GM19238 (cell line): Measurements from ENCODE around the gene NPC1L1.
A peak's percentile ranks its signal among the peaks of the same experiment; 100 is the strongest.
"Not testable (repeated sequence)": the region's sequence is repeated elsewhere in the genome, so short reads cannot be mapped to it uniquely, and the experiment has no call there.

Experiments
- DNase-seq: peaks from one replicate; pipeline ENCODE4 v3.0.0; 2011; ENCODE audit warnings: low spot score; ENCODE audit not compliant: insufficient read length

Gene NPC1L1

GRCh38 chr7:44565795-44566559 is 24.8 kb upstream of the NPC1L1 start:
- no peak for DNase-seq

DNA sequence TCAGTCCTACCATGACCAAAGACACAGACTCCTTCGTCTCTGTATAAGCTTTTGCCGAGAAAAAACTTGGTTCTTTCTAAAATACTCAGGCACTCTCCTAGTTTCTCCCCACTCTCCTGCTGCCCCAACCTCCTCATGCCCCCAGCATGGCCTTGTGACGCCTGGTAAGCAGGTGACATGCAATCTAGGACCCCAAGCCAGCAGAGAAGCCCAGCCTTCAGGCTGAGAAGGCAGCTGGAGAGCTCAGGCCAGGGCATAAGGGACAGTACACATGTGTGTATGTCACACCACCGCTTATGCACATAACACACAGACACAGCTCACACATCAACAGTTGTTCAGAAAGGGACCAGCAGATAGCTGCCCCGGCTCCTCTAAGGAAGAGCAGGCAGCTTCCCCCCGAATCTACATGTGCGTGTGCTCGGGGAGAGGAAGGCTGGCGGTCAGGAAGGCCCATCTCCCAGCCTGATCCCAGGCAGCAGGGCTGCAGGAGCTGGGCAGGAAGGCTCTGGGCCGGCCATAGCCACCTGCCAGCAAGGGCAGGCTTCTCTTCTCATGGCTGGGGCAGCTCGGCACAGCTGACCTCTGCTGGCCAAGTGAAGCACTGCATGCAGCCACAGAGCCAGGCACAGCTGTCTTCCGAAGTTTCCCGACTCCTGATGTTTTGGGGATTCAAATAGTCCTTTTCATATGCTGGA is 24.1 kb upstream of the NPC1L1 start:
- DNase-seq = peak; percentile 62

DNA sequence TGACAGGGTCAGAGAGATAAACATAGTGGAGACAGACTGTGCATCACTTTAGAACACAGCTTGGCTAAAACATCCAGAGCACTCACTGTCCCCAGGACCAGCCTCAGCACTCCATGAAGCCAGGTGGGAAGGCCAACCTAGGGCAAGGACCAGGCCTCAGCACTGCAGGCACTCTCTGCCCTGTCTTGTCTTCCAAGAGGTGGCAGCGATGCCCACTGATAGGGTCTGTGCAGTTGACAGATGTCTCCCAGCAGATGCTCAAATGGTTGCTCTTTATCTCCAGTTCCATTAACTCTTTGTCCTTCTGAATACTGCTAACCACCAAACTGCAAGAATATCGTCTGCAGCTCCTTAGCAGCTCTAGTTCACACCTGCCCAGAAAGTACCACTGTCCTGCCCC is 23.5 kb upstream of the NPC1L1 start:
- DNase-seq = no peak

DNA sequence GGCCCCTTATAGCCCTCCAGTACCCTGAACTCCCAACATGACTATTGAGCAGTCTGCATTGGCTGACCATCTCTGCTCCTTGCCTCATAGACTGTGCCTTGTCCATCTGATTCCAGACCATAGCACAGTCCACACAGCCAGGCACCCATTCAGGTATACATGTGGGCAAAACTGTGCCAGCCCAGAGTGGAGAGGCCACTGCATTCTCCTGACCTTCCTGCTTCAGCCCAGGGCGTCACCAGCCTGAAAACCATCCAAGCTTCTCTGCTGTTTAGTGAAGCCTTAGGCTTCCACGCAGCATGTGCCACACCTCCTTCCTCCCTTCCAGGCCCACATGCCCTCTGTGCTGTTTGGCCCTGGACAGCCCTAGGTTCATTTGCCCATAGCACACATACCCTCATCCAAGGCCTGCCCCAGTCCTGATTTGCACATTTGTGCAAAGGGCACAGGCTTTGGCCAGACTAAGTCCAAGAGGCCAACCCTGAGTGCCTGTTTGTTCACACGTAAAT is 22.1 kb upstream of the NPC1L1 start:
- DNase-seq = no peak

DNA sequence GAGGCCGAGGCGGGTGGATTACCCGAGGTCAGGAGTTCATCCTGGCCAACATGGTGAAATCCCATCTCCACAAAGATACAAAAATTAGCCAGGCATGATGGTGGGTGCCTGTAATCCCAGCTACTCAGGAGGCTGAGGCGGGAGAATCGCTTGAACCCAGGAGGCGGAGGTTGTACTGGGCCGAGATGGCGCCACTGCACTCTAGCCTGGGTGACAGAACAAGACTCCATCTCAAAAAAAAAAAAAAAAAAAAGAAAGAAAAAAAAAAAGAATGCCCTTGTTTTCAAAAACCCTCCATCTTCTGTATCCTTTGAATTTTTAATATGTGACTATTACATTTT is 21.5 kb upstream of the NPC1L1 start:
- DNase-seq = not testable (repeated sequence)

- no peak for DNase-seq
Observed at GRCh38 chr7:44561962-44562621, 21.0 kb upstream of the NPC1L1 start.

DNA sequence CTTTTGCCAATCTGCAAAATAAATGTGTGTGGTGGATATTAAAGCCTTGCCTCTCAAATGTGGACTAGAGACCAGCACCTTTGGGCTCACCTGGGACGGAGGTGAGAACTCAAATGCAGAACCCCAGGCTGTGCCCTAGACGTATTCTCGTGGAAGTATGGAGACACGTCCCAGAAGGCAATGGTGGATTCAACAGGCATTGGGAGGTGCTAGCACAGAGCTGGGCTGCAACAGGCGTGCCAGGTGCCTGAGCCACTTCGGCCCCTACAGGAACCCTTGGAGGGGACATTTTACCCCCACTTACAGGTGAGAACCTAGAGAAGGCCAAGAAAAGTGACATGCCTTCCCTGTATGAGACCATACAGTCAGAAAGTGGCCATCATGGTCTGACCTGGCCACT is 20.4 kb upstream of the NPC1L1 start:
- no peak for DNase-seq

DNA sequence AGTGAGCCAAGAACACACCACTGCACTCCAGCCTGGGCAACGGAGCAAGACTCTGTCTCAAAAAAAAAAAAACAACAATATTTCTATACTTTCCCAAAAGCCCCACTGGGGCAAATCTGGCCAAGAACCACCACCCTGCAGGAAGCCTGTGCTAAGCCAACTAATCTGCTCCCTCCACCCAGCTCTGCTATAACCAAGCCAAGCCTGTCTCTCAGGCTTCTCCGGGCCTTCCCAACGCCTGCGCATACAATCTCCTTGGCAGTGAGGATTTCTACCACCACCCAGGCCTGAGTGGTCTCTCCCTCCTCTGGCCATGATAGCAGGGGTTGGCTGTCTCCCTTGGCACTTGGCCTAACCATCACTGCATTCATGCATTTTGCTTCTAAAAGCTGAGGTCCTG is 18.4 kb upstream of the NPC1L1 start:
- no peak for DNase-seq

DNA sequence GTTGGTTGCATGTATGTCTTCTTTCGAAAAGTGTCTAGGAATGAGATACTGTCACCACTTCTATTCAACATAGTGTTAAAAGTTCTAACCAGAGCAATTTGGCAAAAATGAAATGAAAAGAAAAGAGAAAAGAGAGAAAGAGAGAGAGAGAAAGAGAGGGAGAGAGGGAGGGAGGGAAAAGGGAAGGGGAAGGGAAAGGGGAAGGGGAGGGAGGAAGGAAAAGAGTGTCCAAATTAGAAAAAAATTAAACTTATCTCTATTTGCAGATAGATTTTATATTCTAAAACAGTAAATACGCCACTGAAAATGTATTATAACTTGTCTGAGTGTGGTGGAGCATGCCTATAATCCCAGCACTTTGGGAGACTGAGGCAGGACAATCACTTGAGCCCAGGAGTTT is 16.4 kb upstream of the NPC1L1 start:
- no peak for DNase-seq

GRCh38 chr7:44555350-44555749 is 14.2 kb upstream of the NPC1L1 start:
- no peak for DNase-seq

DNA sequence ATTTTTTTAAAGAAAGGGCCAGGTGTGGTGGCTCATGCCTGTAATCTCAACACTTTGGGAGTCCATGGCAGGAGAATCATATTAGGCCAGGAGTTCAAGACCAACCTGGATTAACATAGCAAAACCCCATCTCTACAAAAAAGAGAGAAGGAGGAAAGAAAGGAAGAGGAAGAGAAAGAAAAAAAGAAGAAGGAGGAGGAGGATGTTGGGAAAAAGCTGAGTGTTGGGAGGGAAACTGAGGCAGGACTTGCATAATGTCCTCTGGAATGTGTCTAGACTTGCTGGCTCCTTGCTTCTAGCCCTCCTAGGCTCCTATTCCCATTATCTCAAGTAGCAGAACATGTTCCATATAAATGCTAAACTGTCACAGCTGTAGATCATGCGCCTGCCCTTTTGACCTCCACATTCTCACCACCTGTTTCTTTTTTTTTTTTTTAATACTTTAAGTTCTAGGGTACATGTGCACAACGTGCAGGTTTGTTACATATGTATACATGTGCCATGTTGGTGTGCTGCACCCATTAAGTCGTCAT is 11.4 kb upstream of the NPC1L1 start:
- not testable (repeated sequence) for DNase-seq

GRCh38 chr7:44549457-44549856 is 8.3 kb upstream of the NPC1L1 start:
- no peak for DNase-seq

GRCh38 chr7:44548893-44549292 is 7.8 kb upstream of the NPC1L1 start:
- DNase-seq = no peak

DNA sequence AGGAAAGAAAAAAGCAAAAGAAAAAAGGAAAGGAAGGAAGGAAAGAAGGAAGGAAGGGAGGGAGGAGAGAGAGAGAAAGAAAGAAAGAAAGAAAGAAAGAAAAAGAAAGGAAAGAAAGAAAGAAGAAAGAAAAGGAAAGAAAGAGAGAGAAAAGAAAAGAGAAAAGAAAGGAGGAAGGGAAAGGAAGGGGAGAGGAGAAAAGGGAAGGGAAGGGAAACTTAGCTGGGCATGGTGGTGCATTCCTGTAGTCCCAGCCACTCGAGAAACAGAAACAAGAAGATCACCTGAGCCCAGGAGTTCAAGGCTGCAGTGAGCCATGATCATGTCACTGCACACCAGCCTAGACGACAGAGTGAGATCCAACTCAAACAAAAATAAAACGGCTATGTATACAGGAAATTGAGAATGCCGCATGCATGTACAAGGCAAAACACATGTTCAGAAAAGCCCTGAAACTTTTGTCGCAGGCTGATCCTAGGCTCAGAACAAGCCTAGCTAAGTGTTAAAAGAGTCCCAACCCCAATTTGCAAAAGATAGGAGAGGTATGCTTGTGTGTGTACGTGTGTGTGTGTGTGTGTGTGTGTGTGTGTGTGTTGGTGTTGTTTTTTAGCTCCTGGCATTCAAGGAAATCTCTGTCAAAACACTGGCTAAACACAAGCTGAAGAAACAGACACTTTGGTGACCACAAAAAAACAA is 6.6 kb upstream of the NPC1L1 start:
- no peak for DNase-seq

- no peak for DNase-seq
Observed at GRCh38 chr7:44541876-44542610, 913 bp upstream of the NPC1L1 start.

DNA sequence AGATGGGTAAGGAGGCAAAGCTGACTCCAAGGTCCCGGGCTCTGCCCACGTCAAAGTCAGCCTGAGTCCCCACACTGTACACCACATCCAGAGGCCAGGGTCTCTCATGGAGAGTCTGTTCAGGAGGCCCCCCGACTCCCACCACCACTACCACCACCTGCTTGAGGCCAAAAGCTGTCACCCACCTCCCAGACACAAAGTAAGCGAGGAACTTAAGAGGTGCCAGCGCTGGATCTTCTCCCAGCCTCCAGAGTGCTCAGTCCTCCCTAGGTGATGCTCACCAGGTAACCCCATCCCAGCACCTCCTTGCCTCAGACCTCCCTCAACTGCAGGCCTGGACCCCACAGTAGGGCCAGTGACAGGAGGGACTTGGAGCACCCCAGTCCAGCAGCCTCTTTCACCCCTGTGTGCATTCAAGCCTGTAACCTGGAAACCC is 520 bp downstream of the NPC1L1 start:
- DNase-seq = no peak

DNA sequence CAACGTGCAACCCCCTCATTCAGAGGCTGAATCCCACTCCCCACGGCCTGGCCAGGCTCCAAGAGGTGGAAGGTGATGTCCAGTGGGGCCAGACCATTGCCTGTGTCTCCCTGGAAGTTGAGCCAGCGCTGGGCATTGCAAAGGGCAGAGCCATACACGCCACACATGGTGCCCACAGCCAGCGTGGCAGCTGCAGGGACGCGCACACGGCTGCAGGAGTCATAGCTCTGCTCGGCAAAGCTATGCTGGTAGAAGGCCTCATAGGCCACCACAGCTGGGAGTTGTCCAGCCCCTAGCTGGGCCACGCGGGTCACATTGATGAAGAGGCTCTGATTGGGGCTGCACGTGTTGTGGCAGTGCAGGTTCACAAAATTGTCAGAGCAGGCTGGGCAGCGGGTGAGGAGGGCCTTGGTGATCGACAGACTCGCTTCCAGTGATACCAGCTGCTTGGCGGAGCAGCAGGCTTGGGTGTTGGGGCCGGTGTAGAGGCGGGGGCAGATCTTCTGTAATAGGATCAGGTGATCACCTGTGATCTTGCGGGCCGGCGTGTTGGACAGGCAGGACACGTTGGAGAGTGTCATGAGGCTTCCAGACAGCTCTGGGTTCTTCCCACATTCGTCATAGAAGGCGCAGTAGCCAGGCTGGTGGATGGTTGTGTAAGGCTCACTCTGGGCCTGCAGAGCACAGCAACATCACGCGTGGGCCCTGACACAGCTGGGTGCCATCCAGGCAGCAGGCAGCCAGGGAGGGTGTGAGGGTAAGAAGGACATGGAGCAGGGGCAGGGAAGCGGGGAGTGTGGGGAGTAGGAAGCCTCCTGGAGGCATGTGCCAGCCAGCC is 1.2 kb downstream of the NPC1L1 start:
- no peak for DNase-seq

DNA sequence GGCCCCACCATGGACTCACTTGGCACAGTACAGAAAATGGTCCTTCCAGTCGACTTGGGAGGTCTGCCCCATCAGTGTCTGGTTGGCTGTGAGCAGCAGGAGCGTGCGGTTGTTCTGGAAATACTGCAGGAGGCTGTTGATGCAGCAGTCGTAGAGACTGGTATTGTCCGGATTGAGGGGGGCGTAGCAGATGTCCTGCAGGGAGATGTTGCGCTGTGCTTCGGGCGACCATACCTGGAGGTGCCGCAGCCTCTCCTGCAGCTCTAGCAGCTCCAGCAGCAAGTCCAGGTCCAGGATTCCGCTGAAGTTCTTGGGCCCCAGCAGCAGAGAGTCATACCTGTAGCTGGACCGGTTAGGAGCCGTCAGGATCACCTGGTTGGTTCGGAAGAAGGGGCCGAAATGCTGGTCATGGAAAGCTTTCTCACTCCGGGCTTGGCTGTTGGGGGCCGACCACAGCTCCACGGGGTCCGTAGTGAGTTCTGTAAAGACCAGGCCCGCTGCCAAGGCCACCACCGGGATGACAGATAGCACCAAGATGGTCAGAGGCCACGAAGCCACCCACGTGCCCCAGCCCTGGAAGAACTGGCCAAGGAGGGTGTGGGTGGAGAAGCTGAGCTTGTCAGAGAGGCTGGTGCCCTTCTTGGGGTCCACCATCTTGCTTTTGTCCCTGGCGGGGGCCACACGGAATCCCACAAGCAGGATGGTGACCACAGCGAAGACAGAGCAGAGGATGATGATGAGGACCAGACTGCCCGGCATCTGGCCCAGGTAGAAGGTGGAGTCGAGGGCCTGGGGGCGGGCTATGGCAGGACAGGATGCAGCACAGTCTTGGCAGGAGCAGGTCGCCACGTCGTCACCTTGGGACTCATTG is 2.1 kb downstream of the NPC1L1 start:
- DNase-seq = no peak
